Measurements from ENCODE around the gene DNAJC1.
"Not testable (repeated sequence)": the region's sequence is repeated elsewhere in the genome, so short reads cannot be mapped to it uniquely, and the experiment has no call there.

Gene DNAJC1

GRCh38 chr10:21895932-21896331 lies 107.6 kb downstream of the DNAJC1 start:
- no peak for DNase-seq

GRCh38 chr10:21894648-21895342 lies 108.7 kb downstream of the DNAJC1 start:
- no peak for DNase-seq

GRCh38 chr10:21891439-21891838 lies 112.1 kb downstream of the DNAJC1 start:
- DNase-seq: no peak

GRCh38 chr10:21889477-21890275 lies 113.9 kb downstream of the DNAJC1 start:
- no peak for DNase-seq

- DNase-seq: peak; percentile 31
Observed at GRCh38 chr10:21888959-21889358, 114.6 kb downstream of the DNAJC1 start.

- no peak for DNase-seq
Observed at GRCh38 chr10:21885940-21886339, 117.6 kb downstream of the DNAJC1 start.

GRCh38 chr10:21873198-21873597 lies 130.3 kb downstream of the DNAJC1 start:
- no peak for DNase-seq

GRCh38 chr10:21872771-21873170 lies 130.8 kb downstream of the DNAJC1 start:
- DNase-seq: not testable (repeated sequence)

- no peak for DNase-seq
Observed at GRCh38 chr10:21870849-21871248, 132.7 kb downstream of the DNAJC1 start.

- DNase-seq: not testable (repeated sequence)
Observed at GRCh38 chr10:21869087-21869486, 134.4 kb downstream of the DNAJC1 start.

GRCh38 chr10:21860718-21861117 lies 142.8 kb downstream of the DNAJC1 start:
- DNase-seq: no peak

GRCh38 chr10:21858455-21858854 lies 145.1 kb downstream of the DNAJC1 start:
- no peak for DNase-seq

GRCh38 chr10:21849607-21850006 lies 153.9 kb downstream of the DNAJC1 start:
- DNase-seq: no peak

- no peak for DNase-seq
Observed at GRCh38 chr10:21843645-21844044, 159.9 kb downstream of the DNAJC1 start.

GRCh38 chr10:21841273-21841672 lies 162.3 kb downstream of the DNAJC1 start:
- DNase-seq: not testable (repeated sequence)

- DNase-seq: not testable (repeated sequence)
Observed at GRCh38 chr10:21837487-21837886, 166.0 kb downstream of the DNAJC1 start.

GRCh38 chr10:21834574-21834973 lies 169.0 kb downstream of the DNAJC1 start:
- not testable (repeated sequence) for DNase-seq

GRCh38 chr10:21832821-21833130 lies 170.8 kb downstream of the DNAJC1 start:
- no peak for DNase-seq

- no peak for DNase-seq
Observed at GRCh38 chr10:21831986-21832820, 171.3 kb downstream of the DNAJC1 start.

- DNase-seq: no peak
Observed at GRCh38 chr10:21830037-21830436, 173.5 kb downstream of the DNAJC1 start.

GRCh38 chr10:21827308-21827707 lies 176.2 kb downstream of the DNAJC1 start:
- no peak for DNase-seq

- no peak for DNase-seq
Observed at GRCh38 chr10:21826725-21827124, 176.8 kb downstream of the DNAJC1 start.

GRCh38 chr10:21825345-21825744 lies 178.2 kb downstream of the DNAJC1 start:
- DNase-seq: no peak

- no peak for DNase-seq
Observed at GRCh38 chr10:21824409-21824808, 179.1 kb downstream of the DNAJC1 start.

Data from stimulated activated CD8-positive, alpha-beta memory T cell treated with anti-CD3 and anti-CD28 coated beads, Interleukin-4, amount 100 ng/mL, for 48 hours (primary cell).